Measurements from ENCODE around the gene SYDE1.

DNA sequence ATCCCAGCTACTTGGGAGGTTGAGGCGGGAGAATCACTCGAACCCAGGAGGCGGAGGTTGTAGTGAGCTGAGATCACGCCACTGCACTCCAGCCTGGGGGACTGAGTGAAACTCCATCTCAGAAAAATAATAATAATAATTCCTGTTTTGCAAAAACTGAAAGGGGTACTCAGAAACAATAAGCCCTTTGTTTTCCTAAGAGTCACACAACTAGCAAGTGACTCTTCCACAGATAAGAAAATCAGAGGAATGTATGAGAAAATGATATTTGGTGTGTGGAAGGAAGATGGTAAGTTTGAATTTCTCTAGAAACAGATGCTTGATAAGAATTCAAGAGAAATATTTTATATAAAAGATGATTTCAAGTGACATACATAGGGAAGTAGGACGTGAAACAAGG, 35.1 kb downstream of the SYDE1 start:
- no peak for TF ChIP-seq EZH2 (IDR thresholded peaks at IDR 0.05; ENCODE audit: borderline replicate concordance, insufficient read depth, low read depth, low read length, poor library complexity, severe bottlenecking)
- TF ChIP-seq, protein P1, sequence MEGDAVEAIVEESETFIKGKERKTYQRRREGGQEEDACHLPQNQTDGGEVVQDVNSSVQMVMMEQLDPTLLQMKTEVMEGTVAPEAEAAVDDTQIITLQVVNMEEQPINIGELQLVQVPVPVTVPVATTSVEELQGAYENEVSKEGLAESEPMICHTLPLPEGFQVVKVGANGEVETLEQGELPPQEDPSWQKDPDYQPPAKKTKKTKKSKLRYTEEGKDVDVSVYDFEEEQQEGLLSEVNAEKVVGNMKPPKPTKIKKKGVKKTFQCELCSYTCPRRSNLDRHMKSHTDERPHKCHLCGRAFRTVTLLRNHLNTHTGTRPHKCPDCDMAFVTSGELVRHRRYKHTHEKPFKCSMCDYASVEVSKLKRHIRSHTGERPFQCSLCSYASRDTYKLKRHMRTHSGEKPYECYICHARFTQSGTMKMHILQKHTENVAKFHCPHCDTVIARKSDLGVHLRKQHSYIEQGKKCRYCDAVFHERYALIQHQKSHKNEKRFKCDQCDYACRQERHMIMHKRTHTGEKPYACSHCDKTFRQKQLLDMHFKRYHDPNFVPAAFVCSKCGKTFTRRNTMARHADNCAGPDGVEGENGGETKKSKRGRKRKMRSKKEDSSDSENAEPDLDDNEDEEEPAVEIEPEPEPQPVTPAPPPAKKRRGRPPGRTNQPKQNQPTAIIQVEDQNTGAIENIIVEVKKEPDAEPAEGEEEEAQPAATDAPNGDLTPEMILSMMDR (IDR thresholded peaks at IDR 0.05), result no peak

All from B cell (primary cell).